Right kidney (tissue), 1 donor: ENCODE results near the gene SPSB1.

Source experiments
- DNase-seq: peaks from one replicate; pipeline ENCODE4 v3.0.0-alpha.2; 2016

The SPSB1 gene

DNA sequence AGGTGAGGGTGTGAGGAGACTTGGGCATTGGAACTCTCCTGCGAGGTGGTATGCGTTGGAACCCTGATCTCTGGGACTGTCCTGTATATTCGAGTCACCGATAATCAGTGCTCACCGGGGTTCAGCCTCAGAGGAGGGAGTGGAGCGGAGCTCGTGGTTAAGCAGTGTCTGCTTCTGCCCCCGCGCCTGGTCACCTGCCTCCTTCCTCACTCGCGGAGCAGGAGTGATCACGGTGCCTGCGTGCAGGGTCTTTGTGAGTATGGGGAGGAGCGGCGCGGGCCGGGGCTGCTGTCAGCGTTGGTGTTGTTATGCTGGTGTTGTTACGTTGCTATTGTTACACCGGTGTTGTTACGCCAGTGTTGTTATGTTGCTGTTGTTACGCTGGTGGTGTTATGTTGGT lies 34.8 kb upstream of the SPSB1 start:
- DNase-seq: no peak

DNA sequence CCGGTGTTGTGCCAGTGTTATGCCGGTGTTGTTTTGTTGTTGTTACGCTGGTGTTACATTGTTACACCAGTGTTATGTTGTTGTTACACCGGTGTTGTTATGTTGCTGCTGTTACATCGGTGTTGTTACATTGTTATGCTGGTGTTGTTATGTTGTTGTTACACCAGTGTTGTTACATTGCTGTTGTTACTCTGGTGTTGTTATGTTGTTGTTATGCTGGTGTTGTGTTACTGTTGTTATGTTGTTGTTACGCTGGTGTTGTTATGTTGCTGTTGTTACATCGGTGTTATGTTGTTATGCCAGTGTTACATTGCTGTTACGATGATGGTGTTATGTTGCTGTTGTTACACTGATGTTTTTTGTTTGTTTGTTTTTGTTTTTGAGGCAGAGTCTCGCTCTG lies 34.1 kb upstream of the SPSB1 start:
- no peak for DNase-seq

DNA sequence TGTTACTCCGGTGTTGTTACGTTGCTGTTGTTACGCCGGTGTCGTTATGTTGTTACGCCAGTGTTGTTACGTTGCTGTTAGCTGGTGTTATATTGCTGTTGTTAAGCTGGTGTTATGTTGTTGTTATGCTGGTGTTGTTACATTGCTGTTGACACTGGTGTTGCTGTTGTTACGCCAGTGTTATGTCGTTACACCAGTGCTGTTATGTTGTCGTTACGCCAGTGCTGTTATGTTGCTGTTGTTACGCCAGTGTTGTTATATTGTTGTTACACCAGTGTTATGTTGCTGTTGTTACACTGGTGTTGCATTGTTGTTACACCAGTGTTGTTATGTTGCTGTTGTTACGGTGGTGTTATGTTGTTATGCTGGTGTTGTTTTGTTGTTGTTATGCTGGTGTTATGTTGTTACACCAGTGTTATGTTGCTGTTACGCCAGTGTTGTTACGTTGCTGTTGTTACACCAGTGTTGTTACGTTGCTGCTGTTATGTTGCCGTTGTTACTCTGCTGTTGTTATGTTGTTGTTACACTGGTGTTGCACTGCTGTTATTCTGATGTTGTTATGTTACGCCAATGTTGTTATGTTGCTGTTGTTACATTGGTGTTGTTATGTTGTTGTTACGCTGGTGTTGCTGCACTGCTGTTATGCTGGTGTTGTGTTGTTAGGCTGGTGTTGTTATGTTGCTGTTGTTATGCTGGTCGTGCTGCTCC lies 32.5 kb upstream of the SPSB1 start:
- no peak for DNase-seq

DNA sequence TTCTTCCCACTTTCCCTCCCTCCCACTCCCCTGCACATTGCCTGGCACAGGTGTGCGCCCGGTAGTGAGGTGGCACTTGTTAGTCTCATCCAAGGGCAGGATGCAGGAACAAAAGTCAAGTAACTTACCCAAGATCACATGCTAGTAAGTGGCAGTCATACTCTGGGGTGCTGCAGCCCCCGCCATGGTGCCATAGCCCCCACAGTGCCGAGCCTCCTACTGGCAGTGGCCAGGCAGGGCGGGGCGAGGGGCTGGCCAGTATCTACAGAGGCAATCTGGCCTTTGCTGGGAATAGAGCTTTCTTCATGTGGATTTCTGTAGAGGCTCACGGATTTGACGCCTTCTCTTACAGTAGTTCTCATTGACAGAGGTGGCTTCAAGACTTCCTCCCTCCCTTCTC lies 31.2 kb upstream of the SPSB1 start:
- no peak for DNase-seq

DNA sequence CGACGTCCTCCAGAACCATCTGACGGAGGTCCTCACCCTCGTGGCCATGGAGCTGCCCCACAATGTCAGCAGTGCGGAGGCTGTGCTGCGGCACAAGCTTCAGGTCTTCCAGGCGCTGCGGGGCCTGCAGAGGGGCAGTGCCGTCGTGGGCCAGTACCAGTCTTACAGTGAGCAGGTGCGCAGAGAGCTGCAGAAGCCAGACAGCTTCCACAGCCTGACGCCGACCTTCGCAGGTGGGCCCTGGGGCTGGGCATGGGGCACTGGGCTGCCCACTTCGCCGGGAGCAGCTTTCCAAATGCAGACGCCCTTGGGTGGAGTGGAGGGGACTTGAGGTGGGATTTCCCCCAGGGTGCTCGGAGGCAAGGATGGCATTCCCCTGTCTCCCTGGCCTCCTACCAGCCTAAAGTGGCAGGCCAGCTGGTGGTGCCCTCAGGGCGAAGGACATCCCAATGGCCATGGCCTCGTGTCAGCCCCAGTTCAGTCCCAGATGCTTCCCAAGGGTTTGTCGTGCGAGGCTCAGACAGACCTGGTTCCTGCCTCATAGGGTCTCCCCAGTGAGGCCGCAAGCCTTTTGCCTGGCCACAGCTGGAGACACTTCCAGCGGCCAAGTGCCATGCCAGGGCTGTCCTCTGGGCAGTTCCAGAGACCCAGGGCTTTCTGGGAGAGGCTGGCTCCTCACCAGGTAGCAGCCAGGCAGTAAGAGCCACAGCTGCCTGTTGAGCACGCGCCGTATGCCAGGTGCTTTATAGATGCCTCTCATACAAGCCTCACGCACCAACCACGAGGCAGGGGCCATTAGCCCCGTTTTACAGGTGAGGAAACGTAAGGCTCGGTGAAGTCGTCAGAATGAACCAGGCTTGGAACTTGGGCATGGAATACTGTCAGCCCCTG lies 30.4 kb upstream of the SPSB1 start:
- DNase-seq: no peak

DNA sequence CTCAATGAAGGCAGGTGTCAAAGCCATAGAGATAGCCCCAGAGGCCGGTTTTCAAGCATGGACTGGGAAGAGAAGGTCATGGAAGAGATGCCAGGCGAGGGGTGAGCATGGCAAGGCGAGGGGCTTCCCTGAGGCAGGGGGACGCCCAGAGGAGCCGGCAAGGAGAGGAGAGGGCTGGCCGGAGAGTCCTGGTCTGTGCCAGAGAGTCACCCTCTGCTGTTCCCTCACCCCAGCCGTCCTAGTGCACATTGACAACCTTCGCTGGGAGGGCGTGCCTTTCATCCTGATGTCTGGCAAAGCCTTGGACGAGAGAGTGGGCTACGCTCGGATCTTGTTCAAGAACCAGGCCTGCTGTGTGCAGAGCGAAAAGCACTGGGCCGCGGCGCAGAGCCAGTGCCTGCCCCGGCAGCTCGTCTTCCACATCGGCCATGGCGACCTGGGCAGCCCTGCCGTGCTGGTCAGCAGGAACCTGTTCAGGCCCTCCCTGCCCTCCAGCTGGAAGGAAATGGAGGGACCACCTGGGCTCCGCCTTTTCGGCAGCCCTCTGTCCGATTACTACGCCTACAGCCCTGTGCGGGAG lies 29.3 kb upstream of the SPSB1 start:
- DNase-seq: no peak

DNA sequence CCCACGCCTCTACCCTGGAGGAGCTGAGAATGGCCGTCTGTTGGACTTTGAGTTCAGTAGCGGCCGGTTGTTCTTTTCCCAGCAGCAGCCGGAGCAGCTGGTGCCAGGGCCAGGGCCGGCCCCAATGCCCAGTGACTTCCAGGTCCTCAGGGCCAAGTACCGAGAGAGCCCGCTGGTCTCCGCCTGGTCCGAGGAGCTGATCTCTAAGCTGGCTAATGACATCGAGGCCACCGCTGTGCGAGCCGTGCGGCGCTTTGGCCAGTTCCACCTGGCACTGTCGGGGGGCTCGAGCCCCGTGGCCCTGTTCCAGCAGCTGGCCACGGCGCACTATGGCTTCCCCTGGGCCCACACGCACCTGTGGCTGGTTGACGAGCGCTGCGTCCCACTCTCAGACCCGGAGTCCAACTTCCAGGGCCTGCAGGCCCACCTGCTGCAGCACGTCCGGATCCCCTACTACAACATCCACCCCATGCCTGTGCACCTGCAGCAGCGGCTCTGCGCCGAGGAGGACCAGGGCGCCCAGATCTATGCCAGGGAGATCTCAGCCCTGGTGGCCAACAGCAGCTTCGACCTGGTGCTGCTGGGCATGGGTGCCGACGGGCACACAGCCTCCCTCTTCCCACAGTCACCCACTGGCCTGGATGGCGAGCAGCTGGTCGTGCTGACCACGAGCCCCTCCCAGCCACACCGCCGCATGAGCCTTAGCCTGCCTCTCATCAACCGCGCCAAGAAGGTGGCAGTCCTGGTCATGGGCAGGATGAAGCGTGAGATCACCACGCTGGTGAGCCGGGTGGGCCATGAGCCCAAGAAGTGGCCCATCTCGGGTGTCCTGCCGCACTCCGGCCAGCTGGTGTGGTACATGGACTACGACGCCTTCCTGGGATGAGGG lies 28.5 kb upstream of the SPSB1 start:
- DNase-seq: no peak

DNA sequence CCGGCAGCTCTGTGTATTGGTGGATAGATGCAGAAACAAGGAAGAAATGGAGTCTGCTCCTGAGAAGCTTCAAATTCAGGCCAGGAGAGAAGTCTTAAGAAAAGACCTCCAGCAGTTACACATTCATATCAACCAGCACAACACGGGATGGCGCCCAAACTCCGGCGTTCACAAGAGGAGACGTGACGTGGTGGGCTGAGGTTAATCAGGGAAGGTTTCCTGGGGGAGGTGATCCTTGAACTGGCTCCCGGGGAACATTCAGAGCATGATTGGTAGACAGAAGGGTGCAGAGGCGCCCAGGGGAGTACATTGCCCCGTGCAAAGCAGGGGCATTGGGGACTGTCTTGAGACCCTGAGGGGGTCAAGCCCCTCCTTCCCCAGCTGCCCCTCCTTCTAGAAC lies 27.7 kb upstream of the SPSB1 start:
- DNase-seq: no peak

DNA sequence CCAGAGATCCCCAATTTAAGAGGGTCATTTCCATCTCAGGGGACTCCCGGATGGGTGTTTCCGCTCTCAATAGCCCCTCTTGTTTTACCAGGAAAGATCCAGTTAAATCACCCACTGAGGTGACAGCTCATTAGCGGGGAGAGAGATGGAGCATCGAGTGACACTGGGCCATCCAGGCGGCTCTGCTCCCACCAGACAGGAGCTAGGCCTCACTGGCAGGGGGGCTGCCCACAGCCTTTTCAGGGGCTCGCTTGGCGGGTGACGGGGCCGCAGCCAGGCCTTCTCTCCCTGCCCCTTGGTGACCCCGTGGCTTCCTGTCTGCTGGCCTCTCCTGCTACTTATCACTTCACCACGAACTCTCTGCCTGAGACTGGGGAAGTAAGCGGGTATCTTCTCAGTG lies 26.7 kb upstream of the SPSB1 start:
- no peak for DNase-seq

DNA sequence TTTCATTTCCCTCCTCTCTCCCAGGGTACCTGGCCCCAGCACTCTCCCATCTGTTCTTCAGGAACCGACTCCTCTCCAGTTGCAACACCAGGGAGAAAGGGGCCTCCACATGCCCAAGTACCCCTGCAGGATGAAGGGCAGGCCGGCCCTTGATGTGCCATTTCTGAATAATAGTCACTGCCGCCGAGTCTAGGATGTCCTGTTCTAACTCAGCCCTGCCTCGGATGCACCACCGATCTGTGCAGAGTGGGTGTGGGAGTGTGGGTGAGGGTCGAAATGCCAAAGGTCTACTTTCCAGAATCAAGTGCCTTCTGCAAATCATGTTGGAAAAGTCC lies 25.4 kb upstream of the SPSB1 start:
- DNase-seq: no peak

DNA sequence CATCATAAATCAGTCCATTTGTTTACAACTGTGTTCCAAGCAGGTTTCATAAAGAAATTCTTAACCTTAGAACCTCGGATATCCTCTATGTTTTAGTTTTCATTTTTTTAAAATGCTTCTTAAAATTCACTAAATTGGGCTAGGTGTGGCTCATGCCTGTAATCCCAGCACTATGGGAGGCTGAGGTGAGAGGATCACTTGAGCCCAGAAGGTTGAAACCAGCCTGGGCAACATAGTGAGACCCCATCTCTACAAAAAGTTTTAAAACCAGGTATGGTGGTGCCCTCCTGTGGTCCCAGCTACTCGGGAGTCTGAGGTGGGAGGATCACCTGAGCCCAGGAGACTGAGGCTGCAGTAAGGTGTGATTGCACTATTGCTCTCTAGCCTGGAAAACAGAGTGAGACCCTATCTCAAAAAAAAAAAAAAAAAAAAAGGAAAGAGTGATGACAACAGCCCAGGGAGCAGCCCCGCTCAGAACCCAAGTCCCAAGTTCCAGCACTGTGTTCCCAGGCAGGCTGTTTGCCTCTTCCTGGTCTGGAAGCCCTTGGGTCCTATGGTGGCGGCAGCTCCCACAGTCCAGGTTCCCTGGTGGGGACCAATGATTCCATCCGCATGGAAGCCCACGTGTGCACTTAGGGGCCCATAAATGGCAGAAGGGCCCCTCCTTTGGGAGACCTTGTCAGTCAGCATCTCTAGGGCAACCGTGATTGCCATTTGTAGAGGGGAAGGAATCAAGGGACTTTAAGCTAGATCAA lies 24.7 kb upstream of the SPSB1 start:
- no peak for DNase-seq

DNA sequence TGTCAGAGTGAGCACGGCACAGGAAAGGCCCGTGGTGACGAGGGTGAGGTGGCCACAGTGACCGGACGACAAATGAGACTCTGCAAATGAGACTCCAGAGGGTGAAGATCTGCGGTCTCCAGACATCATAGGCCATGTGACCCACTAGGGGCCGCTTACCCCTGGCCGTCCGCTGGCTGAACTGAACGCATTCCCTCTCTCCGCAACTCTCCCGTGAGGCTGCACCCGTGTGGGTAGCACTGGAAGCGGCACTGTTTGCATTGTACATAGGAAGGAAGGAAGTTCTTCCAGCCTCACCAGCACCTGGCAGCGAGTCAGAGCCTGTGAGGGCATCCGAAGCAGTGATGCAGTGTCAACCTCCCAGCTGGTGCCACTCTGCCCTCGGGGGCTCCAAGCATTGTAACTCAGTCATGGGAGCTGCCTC lies 23.6 kb upstream of the SPSB1 start:
- peak; percentile 42 for DNase-seq

DNA sequence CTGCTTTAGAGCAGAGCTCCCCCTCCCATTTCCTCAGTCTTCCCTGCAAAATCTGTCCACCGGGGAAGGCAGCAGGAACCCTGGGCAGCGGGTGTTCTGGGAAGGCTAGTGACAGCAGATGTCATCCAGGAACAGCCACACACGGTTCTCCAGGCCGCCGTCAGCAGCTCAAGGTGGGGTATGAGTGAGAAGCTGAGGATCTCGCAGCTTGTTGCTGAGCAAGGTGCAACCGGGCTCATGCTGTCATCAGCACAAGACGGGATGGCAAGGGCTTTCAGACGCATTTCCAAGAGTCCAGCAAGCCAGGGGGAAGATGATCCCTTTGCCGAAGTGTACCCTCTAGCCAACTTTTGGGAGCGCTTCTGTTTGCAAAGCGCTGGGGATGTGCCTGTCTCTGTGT lies 23.0 kb upstream of the SPSB1 start:
- no peak for DNase-seq

DNA sequence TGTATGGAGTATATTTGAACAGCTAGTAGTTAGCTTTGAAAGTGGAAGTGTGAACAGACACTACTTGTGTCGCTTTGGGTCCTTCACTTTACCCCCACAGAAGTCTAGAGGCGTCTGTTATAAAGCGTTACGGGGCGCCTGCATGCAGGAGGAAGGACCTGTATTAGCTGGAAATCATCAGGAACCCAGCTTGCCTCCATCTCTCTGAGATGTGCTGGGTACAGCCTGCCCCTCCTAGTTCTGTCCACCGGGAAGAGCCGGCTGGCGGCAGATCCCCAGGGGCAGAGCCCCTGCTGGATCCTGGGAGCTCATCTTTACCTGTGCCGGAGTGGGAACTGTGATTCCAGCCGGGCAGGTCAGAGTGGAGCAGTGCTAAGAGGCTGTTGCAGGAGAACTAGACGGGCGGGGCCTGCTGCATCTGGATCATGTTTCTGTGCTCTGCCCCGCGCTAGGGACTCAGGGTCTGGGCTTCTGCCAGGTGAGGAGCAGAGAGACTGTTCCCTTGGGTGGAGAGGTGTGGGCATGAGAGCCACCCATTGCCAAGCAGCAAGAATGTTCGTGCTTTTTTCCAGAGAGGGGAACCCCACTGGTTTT lies 22.3 kb upstream of the SPSB1 start:
- peak; percentile 53 for DNase-seq

DNA sequence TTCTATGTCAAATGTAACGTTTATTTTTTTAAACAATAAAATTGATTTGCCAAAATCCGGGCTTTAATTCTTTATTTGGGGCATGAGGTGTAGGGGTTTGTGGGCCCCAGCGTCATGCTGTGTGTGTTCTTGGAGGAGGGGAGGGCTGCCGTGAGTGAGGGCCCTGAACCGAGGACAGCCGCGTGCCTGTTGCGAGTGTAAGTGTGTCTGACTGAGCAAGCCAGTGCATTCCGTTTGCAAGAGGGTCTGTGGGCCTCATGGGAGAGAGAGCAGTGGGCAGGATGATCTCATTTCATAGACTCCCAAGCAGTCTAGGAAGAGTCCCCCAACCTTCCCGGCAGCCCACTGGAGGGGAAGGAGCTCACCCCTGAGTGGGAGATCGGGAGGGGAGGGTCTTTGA lies 21.4 kb upstream of the SPSB1 start:
- no peak for DNase-seq

DNA sequence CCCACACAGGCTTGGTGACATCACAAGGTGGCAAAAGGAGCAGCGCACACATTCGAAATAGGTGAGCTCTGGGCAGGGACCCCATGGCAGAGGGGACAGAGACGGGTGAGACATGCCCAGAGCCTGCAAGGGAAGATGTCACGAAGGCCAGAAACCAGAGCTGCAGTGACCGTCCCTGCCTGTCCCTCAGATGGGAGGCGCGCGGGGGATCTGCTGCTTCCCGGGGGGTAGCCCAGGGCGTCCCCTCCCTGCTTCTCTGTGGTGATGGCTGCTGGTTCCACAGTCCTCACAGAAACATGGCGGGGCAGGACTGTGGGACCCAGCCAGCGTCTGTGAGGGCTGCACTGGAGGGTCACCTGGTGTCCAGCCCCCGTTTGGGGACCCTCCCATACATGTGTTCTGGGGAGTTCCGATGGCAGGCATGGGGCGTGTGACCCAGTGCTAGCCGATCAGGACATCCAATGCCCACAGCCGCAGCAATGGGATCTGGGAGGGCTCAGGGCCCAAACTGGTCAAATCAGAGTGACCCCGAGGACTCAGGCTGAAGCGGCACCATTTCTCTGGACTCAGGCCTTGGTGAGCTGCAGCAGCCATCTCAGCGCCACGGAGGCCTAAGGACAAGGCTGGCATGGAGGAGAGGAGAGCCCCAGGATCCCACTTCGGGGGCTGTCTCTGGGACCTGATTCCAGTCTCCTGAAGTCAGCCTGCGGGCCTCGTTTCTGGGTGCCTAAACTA lies 20.7 kb upstream of the SPSB1 start:
- DNase-seq: no peak

DNA sequence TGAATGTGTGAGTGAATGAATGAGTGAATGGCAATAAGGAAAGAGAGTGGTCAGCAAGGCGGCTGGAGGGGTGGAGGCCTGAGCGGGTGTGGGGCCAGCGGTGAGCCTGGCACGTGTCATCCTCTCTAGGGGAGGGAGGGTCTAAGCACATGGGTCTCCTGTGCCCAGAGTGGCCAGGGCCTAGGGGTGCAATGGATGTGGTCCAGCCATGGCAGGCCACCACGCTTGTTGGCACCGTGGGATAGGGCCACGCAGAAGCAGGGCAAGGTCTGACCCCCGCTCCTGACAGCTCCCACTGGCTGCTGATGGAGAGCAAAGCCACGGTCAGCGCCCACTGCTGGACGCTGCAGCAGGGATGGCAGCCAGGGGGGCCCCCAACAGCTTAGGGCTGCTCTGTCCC lies 19.5 kb upstream of the SPSB1 start:
- DNase-seq: no peak

DNA sequence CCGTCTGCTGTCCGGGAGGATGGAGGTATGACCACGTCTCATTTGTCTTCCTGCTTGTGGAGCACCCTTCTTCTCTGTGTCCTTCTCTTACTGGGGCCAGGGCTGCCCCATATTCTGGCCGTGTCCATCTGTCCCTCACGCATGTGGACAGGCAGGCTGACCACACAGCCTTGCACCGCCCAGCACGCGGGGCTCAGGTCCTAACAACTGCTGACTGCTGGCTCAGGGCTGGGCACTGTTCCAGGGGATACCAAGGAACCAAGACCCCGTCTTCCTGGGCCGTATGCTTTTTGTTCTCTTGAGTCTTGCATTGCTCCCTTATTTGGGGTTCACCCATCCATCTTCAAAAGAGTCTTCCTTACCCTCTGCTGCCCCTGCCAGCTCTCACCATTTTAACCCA lies 17.5 kb upstream of the SPSB1 start:
- no peak for DNase-seq

DNA sequence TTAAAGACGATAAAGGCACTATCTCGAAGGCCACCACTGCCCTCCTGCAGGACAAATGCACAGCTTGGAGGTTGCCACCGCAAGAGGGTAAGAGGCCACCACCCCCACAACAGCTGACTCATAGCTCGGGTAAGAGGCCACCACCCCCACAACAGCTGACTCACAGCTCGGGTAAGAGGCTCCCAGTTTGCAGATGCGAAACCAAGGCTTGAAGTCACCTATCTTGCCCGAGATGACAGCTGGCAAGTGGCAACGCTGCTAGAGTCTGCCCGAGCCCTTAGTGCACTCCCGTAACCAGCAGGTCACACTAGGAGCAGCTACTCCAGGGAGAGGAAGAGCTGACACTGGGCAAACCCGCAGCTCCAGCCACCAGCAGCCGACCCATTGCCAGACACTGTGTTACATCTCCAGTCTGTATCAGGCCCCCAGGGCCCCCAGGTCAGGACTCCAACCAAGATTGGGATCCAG lies 17.1 kb upstream of the SPSB1 start:
- no peak for DNase-seq

DNA sequence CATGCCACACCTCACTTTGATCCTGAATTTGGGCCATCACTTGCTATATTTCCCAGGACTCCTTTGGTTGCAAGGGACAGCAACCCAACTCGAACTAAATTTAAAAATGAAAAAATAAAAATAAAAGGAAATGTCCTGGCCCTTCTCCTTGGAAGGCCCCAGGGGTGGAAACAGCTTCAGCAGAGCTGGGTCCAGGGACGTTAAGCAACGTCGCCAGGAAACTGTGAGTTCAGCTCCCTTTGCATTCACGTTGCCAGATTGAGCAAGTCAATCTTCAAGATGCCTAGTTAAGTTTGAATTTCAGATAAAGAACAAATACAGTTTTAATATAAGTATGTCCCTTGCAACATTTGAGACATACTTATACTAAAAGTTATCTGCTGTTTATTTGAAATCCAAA lies 14.6 kb upstream of the SPSB1 start:
- DNase-seq: no peak
